Measurements from ENCODE around the gene GOLGA6L7. TPM values are rescaled to one million over a fixed set of nuclear protein-coding genes. Genes with fewer than 3 reads are reported as not detected.

The GOLGA6L7 gene
- total and polyA plus RNA-seq, 2 of the 8 experiments (the other 6 are each of a cell fraction or from before 2014, with no cell fraction given): not detected

GRCh38 chr15:28895146-28895545 lies 46.7 kb upstream of the GOLGA6L7 start:
- H2BK20ac ChIP-seq (ENCODE audit: low read length): no peak overlapping the region
- no peaks in the 10 kb centered on the region for H3K23me2 ChIP-seq (ENCODE audit: low read depth, low read length)
- no peaks in the 10 kb centered on the region for H4K20me1 ChIP-seq (replicated peaks in 1 of 2; ENCODE audit: control insufficient read depth in 1 of 2, insufficient read depth in 2 of 2, low read length in 2 of 2)
- no peak for TF ChIP-seq ATF3 (IDR thresholded peaks at IDR 0.05; ENCODE audit: insufficient read depth, low read depth, low read length)
- no peak for TF ChIP-seq TAF7 (optimal IDR thresholded peaks at IDR 0.05; ENCODE audit: borderline replicate concordance, low read depth, low read length)
- TF ChIP-seq BRCA1 (IDR thresholded peaks at IDR 0.05; ENCODE audit: low read depth, low read length): no peak
- no peak for TF ChIP-seq SUZ12 (IDR thresholded peaks at IDR 0.05; ENCODE audit: low read length)
- no peak for TF ChIP-seq CBX5 (IDR thresholded peaks at IDR 0.05; ENCODE audit: low read depth, low read length)
- no peak for TF ChIP-seq RAD21 (IDR thresholded peaks at IDR 0.05 in 1 of 2, conservative IDR thresholded peaks at IDR 0.05 in 1 of 2; ENCODE audit: low read depth in 2 of 2, low read length in 2 of 2)
- no peak for TF ChIP-seq SP2 (IDR thresholded peaks at IDR 0.05; ENCODE audit: low read length)
- no peak for TF ChIP-seq NANOG (IDR thresholded peaks at IDR 0.05; ENCODE audit: insufficient read depth, low read depth, low read length, poor library complexity, severe bottlenecking)
- peaks cover 6 to 11% of the 10 kb centered on the region in 2 experiments for H3K9me3 ChIP-seq (ENCODE audit: insufficient read depth in 2 of 2, low read depth in 1 of 2, low read length in 1 of 2)
- WGBS, 2 experiments (ENCODE audit: extremely low coverage in 1 of 2, insufficient coverage in 1 of 2, insufficient read length in 1 of 2, insufficient replicate concordance in 2 of 2, low coverage in 1 of 2, low lambda C conversion rate in 2 of 2, missing lambda C conversion rate in 1 of 2): 91% methylated on average over 12 of the region's 13 CpGs; no CpG with 5 or more reads in 1 of the 2 experiments
- H3K4me3 ChIP-seq (ENCODE audit: extremely low read depth in 1 of 4, insufficient read depth in 2 of 4, low read depth in 3 of 4, low read length in 4 of 4): no peak overlapping the region
- POLR2A ChIA-PET (ENCODE audit: partially characterized antibody): interaction anchor here (1.7 kb wide), 1 partner anchor 10 kb away, joined by 6 read pairs; the partner anchor contains the start of gene APBA2
- no peak overlapping the region for H2AFZ ChIP-seq (ENCODE audit: low read length)
- H3K4ac ChIP-seq (replicated peaks; ENCODE audit: insufficient read length, low read depth, low read length): no peak overlapping the region
- no peaks in the 10 kb centered on the region for H3K27me3 ChIP-seq (replicated peaks in 1 of 4; ENCODE audit: control insufficient read depth in 3 of 4, extremely low read depth in 1 of 4, insufficient read depth in 3 of 4, low read length in 3 of 4)
- CTCF ChIA-PET (ENCODE audit: partially characterized antibody): interaction anchor here (1.2 to 3.4 kb wide), 2 partner anchors 8 to 195 kb away, joined by 4 to 19 read pairs; no protein-coding TSS in a partner anchor
- no peak overlapping the region for H3K4me2 ChIP-seq (ENCODE audit: insufficient read depth in 1 of 2, low read depth in 2 of 2, low read length in 2 of 2)
- no peak overlapping the region for H3K56ac ChIP-seq (replicated peaks; ENCODE audit: insufficient read length, low read depth, low read length)
- H2AK5ac ChIP-seq (ENCODE audit: low read depth, low read length): no peak overlapping the region
- no peak overlapping the region for H3K18ac ChIP-seq (ENCODE audit: extremely low read depth, low read length)
- no peak overlapping the region for H2BK15ac ChIP-seq (ENCODE audit: low read length)
- H3K27ac ChIP-seq (ENCODE audit: low read depth, low read length): no peak overlapping the region
- H3K9ac ChIP-seq (replicated peaks in 1 of 4; ENCODE audit: extremely low read depth in 1 of 4, low read depth in 3 of 4, low read length in 3 of 4): no peak overlapping the region
- no peak overlapping the region for H2BK12ac ChIP-seq (ENCODE audit: low read depth, low read length)
- no peaks in the 10 kb centered on the region for H3K79me2 ChIP-seq (ENCODE audit: control insufficient read depth in 1 of 2, insufficient read depth in 2 of 2, low read length in 2 of 2)
- H4K91ac ChIP-seq (replicated peaks; ENCODE audit: insufficient read length, low read length): no peak overlapping the region
- no peak overlapping the region for H4K5ac ChIP-seq (ENCODE audit: insufficient read length, low read depth, low read length)
- DNase-seq (ENCODE audit: low read depth in 1 of 2, low spot score in 2 of 2) (no peak), FAIRE-seq (no peak)
- H3K4me1 ChIP-seq (replicated peaks in 1 of 4; ENCODE audit: control insufficient read depth in 3 of 4, insufficient read depth in 4 of 4, low read length in 3 of 4): peaks cover 0 to 2% (median 0%) of the 10 kb centered on the region in 4 experiments; a peak in 2 of 7 replicates
- H3K36me3 ChIP-seq (ENCODE audit: control insufficient read depth in 2 of 4, insufficient read depth in 4 of 4, low read length in 3 of 4): no peaks in the 10 kb centered on the region
- H3K23ac ChIP-seq (ENCODE audit: insufficient read length): no peak overlapping the region
- H4K8ac ChIP-seq (ENCODE audit: extremely low read depth, insufficient read depth, low read length): 0 out of 2 replicates have a peak overlapping the region, but pooled peaks have one; percentile 15
- no peak overlapping the region for H2BK120ac ChIP-seq (replicated peaks; ENCODE audit: low read depth, low read length)
- peaks cover 7% of the 10 kb centered on the region for H3K79me1 ChIP-seq (ENCODE audit: low read depth, low read length)
- 0 out of 2 replicates have a peak overlapping the region, but pooled peaks have one; percentile 35 for H2BK5ac ChIP-seq (ENCODE audit: low read depth, low read length)
- no peak overlapping the region for H3K14ac ChIP-seq (ENCODE audit: insufficient read length)
